ENCODE data around the gene ELFN1.

GRCh38 chr7:1671594-1672451 is 1.7 kb downstream of the ELFN1 start:
- TF ChIP-seq POLR2A (IDR thresholded peaks at IDR 0.05) (no peak), CTCF (IDR thresholded peaks at IDR 0.05 in 4 of 5, conservative IDR thresholded peaks at IDR 0.05 in 1 of 5) (no peak)

Data from gastrocnemius medialis (tissue), 4 donors.